Measurements from ENCODE around the gene SLC66A2. TPM values are rescaled to one million over a fixed set of nuclear protein-coding genes. Genes with fewer than 3 reads are reported as not detected.

The SLC66A2 gene
- total RNA-seq, 1 experiment from 2014 or later: 18.3 TPM

DNA sequence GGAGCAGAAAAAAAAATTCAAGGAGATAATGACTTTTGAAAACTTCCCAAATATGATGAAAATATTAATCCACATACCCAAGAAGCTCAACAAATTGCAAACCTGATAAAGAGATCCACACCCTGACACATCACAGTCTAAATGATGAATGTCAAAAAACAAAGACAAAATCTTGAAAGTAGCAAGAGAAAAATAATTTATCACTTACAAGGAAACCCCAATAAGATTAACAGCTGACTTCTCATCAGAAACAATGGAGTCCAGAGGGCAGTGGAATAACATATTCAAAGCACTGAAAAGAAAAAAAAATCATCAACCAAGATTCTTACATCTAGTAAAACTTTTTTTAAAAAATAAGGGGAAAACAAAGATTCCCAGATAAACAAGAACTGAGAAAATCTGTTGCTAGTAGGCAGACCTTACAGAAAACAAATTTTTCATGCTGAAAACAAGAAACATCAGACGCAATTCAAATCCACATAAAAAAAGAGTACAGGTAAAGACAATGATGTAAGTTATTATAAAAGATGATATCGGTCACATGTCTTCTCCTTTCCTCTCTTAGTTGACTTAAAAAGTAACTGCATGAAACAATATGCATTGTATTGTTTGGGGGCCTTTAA is 21.3 kb downstream of the SLC66A2 start:
- DNase-seq (ENCODE audit: low read depth, low spot score): no peak
- in situ Hi-C loops (cut with HindIII; ENCODE audit: low pct_unique_long_range_greater_than_20kb, low sequenced_read_pairs): no loop called here

DNA sequence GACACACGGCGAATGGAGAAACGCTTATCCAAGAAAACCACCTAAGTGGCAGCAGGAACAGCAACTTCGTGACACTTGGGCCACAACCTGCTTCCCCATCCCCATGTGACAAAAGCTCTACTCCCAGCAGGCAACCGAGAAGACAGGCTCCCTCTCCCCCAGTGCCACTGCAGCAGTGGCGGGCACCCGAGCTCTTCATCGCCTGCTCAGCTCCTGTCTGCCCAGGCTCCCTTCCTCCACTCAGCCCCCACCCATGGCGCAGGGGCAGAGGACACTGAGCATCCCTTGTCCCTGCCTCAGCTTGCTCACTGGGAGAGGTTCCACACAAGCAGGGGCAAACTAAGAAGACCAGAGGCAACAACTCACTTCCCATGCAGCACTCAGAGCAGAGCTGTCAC is 22.9 kb downstream of the SLC66A2 start:
- no peak for DNase-seq (ENCODE audit: low read depth, low spot score)
- in situ Hi-C loops (cut with HindIII; ENCODE audit: low pct_unique_long_range_greater_than_20kb, low sequenced_read_pairs): no loop called here

DNA sequence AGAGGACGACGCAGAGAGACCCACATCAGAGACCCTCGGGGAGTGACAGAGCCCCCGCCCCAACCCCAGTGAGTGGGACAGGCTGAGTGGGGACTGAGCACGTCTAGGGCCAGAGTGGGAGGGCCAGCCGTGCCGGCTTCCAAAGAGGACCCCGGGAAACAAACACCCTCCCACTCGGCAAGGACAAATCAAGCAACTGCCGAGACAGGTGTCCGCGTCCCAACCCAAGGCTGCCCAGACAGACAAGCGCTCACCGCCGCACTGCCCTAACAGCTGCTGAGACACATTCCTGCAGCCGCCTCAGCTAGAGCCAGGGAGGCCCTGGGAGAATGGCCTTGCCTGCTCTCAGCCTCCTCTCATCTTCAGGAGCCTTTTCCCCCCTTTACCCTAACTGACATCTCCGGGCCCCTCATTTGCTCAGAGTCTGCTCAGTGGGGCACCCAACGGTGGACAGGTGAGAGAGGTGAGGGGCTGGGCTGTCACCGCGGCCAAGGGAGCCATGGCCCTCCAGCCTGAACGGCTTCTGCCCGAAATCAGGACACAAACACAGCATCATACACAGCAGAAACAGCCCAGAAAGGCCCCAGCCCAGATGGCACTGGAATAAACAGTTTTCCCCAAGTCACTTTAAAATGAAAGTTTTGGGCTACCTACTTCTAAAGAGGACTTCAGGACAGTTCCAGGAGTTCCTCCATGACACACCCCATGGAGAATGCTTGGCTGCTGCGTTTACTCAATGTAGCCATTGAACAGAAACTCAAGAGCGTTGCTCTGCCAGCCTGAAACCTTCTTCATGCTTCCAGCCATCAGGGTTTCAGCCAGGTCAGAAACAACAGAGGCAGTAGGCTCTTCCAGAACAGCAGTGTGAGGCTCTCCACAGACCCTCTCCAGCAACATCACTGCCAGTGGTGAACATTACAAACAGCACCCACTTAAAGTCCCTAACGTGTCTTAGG is 23.6 kb downstream of the SLC66A2 start:
- in situ Hi-C loops (cut with HindIII; ENCODE audit: low pct_unique_long_range_greater_than_20kb, low sequenced_read_pairs): no loop called here
- DNase-seq (ENCODE audit: low read depth, low spot score): no peak

DNA sequence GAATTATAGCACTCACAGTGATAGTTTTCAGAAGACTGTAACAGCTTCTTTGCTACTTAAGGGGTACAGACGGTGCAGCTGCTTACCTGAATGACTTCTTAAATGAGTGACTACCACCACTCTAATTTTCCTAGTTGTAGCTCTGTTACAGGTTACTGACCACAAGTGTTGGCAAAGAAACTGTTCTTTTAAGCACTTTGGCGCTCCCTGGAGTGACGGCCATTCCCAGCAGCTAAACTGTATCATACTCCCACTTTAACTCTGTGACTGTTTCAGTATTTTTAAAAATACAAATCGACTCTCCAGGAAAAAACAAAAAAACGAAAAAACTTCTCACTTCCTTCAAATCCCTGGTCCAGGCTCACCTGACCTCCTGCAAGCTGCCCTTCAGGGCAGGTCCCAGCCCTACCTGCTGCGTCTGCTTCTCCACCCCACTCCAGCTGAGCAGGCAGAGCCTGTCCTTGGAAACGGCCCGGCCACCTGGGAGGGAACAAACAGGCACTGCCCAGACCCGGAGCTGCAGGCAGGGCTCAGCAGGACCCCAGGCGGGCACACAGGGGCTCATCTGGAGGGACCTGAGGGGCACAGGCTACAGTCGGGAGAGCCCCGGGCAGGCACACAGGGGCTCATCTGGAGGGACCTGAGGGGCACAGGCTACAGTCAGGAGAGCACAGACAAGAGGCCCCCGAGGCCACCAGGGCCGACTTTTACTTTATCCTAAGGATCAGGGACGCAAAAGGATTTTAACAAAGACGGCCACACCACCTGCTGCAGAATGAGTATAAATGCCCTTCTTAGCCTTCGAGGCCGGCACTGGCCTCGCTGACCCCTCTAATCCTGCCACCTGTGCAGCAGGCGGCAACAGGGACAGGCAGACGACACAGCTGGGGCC is 24.5 kb downstream of the SLC66A2 start:
- DNase-seq (ENCODE audit: low read depth, low spot score): no peak
- in situ Hi-C loops (cut with HindIII; ENCODE audit: low pct_unique_long_range_greater_than_20kb, low sequenced_read_pairs): no loop called here

DNA sequence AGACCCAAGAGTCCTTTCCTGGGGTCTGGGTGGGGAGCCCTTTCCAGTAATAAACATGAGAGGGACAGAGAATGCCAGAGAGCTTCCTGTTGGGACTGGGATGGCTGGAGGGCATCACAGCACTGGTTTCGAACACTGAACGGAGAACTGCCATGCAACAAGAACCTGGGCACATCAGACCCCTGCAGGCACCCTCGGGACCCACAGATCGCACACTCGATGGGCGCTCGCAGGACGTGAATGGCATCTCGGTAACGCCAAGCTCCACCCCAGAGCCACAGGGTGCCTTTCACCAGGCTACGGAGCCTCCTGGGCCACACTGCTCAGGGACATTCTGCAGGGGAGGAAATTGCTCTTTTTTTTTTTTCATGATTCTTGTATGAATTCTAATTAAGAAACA is 25.1 kb downstream of the SLC66A2 start:
- in situ Hi-C loops (cut with HindIII; ENCODE audit: low pct_unique_long_range_greater_than_20kb, low sequenced_read_pairs): no loop called here
- DNase-seq (ENCODE audit: low read depth, low spot score): no peak

DNA sequence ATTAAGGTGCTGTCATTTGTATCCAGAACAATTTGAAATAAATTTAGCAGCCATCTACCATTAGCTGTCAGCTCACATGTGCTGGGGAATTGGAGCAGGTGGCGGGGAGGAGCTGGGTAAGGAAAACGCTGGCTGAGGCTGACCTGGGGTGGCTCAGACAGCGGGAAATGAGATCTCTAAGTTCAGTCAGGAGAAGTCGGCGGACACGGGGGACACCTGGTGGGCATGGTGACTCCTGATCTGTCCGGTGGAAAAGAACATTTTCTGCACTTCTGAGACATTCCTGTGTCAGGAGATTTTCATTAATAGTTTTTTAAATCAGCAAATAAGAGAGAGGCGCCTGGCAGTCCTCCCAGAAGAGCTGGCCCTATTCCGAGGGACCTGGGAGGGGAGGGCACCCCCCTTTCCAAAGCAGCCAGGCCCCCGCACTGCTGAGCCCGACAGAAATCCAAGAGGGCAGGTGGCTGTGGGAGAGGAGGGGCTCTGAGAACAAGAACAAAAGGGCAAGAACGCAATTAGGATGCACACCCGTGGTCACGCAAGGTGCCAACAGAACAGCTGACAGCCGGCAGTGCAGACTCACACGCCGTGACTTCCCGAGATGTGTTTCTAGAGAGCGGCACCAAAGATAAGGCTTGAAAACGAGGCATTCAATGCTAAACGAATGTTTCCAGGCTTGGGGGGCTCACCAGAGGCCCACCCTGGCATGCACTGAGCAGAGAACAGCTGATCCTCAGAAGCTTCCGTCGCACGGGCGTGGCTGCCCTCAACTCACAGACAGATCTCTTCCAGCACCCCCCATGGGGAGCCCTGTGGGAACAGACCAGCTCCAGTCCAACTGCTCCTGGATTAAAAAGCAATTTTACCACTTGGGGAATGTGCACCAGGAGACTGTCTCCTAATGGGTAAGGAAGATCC is 26.4 kb downstream of the SLC66A2 start:
- in situ Hi-C loops (cut with HindIII; ENCODE audit: low pct_unique_long_range_greater_than_20kb, low sequenced_read_pairs): no loop called here
- DNase-seq (ENCODE audit: low read depth, low spot score): no peak

DNA sequence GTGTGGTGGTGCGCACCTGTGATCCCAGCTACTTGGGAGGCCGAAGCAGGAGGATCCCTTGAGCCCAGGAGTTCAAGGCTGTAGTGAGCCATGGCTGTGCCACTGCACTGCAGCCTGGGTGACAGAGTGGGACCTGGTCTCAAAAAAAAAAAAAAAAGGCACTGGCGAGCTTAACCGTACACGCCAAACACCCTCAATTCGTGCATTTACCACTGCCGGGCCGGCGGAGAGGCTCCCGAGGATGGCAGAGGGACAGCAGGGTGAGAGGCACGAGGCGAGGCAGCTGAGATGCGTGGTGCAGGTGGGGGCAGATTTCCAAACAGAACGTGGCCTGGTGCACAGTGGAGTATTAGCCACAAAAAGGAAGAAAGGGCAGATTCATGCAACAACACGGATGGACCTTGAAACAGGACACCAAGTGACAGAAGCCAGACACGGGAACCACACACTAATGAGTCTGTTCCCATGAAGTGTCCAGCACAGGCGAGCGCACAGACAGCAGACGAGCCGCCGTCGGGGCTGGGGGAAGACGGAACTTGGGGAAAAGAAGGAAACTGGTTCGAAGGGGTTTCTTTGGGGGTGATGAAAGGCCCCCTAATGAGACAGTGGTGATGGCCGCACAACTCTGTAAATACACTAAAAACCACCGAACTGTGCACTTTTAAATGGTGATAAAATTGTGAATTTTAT is 27.4 kb downstream of the SLC66A2 start:
- in situ Hi-C loops (cut with HindIII; ENCODE audit: low pct_unique_long_range_greater_than_20kb, low sequenced_read_pairs): no loop called here
- DNase-seq (ENCODE audit: low read depth, low spot score): no peak

DNA sequence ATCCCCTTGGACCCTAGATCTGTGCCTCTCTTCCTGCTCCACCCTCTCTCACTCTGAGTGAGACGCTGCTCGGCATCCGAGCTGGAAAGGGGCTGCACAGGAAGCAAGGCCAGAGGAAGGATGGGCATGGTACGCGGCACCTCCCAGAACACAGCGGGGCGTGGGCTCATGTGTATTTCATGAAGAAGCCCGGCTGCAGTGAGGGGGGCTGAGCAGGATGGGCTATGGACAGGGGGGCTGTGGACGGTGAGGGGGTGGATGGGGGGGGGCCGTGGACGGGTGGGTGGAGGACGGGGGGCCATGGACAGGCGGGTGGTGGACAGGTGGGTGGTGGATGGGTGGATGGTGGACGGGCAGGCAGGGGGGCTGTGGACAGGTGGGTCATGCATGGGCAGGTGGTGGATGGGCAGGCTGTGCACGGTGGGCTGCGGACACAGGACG is 28.5 kb downstream of the SLC66A2 start:
- DNase-seq (ENCODE audit: low read depth, low spot score): no peak
- in situ Hi-C loops (cut with HindIII; ENCODE audit: low pct_unique_long_range_greater_than_20kb, low sequenced_read_pairs): no loop called here

DNA sequence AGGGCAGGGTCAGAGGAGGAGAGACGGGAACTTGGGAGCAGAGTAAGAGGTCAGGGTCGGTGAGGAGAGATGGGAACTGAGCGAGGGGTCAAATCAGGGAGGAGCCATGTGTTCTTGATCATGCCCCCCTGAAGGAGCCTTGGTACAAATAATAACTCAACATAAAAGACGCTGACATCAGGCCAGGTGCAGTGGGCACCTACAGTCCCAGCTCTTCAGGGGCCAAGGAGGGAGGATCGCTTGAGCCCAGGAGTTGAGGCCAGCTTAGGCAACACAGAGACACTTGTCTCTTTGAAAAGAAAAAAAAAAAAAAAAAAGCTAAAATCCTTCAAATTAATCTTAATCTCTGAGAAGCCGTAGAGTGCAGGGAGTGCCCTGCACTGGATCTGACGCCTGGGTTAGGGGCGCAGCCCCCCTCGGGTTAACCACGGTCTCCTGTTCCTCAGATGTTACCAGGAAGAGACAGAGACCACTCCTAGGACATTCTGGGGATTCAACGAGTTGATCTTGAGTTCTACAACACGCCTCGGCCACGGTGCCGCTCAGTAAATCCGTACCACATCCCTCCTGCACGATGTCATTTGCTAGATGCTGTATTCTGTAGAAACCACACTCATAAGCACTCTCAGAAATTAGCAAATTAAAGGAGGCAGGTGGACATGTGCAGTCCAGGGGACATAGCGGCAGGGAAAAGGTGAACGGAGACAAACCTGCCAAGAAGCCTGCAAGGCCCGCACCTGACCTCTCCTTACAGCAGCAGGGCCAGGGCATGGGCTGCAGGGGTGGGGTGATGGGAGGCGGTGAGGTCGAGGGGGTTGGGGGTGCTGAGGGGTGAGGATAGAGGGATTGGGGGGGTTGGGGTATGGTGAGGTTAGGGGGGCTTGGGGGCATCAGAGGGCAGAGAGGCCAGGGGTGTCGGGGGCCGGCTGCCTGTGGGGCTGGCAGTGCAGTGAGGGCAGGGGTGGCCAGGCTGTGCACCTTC is 29.2 kb downstream of the SLC66A2 start:
- DNase-seq (ENCODE audit: low read depth, low spot score): no peak

DNA sequence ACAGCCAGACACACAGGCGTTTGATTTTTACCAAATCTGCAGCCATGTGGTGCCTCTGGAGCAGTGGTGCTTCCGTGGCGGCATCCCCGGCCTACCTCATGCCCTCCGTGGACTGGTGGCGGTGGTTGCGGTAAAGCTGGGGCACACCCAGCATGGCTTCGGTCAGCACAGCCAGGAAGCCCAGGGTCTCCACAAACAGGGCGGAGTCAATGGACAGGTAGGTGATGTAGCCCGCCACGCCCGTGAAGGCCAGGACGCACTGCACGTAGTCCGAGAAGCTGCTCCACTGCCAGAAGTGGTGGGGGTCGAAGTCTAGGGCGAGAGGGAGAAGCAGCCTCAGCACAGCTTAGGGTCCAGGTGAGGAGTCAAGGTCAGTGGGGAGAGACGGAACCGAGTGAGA is 32.4 kb downstream of the SLC66A2 start:
- DNase-seq (ENCODE audit: low read depth, low spot score): no peak
- in situ Hi-C loops (cut with HindIII; ENCODE audit: low pct_unique_long_range_greater_than_20kb, low sequenced_read_pairs): no loop called here

More for the DNA sequence above, 29.2 kb downstream of the SLC66A2 start:
- in situ Hi-C loops (cut with HindIII; ENCODE audit: low pct_unique_long_range_greater_than_20kb, low sequenced_read_pairs): no loop called here

DNA sequence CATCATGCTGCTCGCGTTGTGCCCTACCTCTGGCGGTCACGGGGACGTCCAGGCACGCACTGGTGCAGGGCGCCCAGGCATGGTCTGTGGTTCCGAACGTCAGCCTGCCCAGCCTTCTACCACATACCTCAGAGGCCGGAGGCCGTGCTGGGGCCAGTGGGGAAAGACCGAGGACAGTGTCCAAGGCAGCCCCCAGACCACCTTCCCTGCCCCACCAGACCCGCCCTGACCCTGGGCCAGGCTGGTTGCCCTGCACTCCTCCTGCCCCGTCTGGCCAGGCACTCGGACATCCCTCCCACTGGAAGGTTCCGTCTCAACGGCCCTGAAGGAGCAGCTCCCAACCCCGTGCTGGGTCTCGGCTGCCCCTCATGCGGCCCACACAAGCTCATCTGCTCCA is 32.8 kb downstream of the SLC66A2 start:
- in situ Hi-C loops (cut with HindIII; ENCODE audit: low pct_unique_long_range_greater_than_20kb, low sequenced_read_pairs): no loop called here
- no peak for DNase-seq (ENCODE audit: low read depth, low spot score)

DNA sequence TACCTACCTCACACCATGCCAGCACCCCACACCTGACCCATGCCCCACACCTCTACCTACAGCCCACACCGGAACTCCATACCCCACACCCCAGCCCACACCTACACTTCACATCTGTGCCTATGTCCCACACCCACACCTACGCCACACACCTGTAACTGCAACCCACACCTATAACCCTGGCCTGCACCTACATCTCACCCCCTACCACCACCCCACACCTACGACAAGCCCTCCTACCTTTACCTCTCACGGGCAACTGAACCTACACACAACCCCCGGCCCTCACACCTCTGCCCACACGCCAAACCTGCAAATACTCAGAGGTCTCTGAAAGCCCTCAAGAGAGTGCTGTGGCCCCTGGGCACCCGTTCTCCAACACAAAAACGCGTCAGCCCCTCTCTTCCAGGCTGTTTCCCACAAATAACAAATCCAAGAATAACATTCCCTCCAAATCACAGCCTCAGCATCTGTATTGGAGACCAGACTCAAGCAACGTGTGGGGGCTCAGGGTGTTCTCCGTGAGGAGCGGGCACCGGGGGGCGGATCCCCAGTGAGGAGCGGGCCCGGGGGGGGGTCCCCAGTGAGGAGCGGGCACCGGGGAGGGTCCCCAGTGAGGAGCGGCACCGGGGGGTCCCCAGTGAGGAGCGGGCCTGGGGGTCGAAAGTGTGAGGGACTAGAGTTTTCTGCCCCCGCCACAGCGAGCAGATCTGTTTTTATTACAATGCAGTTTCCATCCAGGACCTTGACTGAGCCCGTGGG is 33.4 kb downstream of the SLC66A2 start:
- in situ Hi-C loops (cut with HindIII; ENCODE audit: low pct_unique_long_range_greater_than_20kb, low sequenced_read_pairs): no loop called here
- no peak for DNase-seq (ENCODE audit: low read depth, low spot score)

DNA sequence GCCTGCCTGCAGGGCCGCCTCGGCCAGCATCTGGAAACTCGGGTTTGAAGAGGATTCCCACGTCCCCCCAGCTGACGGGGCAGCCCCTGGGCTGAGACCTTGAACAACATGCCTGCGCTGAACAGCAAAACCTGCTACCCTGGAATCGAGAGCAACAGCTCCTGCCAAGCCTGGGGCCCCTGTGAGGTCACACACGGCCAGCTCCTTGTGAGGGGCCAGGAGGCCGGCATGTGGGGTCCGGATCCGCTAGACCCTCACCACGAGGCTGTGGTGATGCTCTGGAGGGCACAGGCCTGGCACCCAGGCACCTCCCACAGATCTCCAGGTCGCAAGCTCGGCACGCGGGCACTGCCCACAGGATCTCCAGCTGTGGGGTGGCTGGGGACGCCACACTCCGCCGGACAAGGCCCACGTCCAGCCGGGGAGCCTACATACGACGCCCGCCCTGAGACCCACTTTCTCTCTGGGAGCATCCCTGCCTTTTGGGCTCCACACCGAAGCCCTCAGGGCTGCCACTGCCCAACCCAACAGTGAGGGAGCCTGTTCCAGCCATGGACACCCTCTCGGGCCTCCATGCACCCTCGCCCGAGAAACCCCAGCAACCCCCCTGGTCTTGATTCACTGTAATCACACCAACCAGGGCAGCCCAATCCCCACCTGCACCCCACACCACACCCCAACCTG is 34.1 kb downstream of the SLC66A2 start:
- in situ Hi-C loops (cut with HindIII; ENCODE audit: low pct_unique_long_range_greater_than_20kb, low sequenced_read_pairs): no loop called here
- DNase-seq (ENCODE audit: low read depth, low spot score): no peak

DNA sequence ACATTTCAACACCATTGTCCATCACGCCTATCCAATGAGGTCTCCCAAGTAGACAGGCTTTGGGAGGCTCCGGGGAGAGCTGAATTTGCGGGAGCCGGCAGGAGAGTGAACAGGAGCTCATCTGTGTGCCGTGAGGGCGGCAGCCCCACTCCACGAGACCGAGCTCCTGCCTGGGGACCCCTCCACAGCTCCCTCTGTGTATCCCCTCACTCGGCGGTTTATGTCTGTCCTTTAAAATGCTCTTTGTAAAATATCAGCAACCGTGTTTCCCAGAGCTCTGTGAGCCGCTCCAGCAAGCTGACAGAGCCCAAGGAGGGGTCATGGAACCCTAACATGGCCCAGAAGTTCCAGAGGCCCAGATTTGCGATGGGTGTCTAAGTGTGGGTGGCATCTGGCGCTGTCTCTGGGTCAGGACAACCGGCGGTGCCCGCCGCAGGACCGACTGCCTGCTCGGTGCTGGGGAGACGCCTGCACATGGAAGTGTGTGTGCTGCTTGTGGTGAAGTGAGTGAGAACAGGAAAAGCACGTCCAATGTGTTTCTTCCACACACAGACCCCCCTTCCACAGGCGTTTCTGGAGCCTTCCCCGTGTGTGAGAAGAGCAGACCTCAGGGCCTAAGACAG is 34.8 kb downstream of the SLC66A2 start:
- in situ Hi-C loops (cut with HindIII; ENCODE audit: low pct_unique_long_range_greater_than_20kb, low sequenced_read_pairs): no loop called here
- DNase-seq (ENCODE audit: low read depth, low spot score): no peak

Data from SK-MEL-5 (cell line).